GM19193 (cell line): ENCODE results near the gene DIPK1B.

Experiments
- POLR2A ChIP-seq: IDR thresholded peaks from 4 replicates; pipeline ENCODE4 v1.6.1; 2011; ENCODE audit not compliant: insufficient read depth, insufficient read length; ENCODE audit errors: extremely low read depth

The DIPK1B gene

DNA sequence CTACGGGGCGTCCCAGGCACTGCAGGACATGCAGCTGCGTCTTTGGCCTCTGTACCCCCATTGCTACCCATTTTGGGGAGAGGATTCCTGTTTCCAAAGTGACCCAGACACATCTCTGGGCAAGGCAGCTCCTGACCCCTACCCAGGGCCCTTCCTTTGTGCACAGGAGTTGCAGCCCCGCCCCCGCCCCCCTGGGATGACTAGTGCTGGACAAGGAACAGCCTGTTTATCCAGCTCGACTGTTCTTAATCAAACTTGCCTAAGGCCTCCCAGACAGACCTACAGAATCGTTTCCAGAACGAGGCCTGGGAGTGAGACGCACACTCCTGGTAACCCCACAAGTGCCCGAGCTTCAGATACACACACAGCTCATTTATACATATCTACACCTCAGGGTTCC is 13.2 kb downstream of the DIPK1B start:
- TF ChIP-seq POLR2A, result no peak

DNA sequence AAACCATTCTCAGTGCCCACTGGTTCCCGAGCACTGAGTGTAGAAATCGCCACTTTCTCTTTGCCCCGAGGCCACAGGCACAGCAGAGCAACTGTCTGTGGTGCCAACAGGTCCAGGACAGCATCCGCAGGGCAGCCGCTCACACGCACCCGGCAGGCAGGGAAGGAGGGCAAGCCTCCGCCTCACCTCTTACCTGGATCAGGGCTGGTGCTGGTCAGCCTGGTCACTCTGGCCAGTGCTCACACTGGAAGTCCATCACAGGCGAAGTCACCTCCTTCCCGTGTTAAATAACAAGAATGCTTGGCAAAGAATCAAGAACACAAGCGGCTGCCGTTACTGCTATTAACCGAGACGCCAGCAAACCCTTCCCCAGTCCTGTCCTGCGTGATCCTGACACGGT is 13.7 kb downstream of the DIPK1B start:
- TF ChIP-seq POLR2A, result no peak

DNA sequence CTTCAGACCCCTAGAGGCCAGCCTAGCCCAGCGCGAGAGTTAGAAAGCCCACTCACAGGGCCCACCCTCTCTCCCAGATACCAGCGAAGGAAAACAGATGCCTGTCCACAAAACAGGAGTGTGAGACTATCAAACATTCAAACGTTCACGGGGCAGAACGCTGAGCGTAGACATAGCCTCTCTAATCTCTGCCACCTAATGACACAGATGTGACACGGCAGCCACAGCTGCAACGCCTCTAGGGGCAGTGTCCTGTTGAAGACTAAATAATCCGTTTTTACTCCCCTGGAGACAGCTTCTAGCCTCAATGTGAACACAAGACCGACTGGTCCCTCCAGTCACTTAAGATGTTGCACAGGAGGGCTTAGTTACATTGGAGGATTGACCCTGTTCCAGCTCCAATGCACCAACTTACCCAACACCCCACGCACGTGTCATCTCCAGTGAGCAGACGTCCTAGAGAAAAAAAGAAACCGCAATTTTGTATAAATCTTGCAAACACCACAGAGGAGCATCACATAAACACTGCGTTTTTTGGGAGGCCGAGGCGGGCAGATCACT is 14.3 kb downstream of the DIPK1B start:
- no peak for TF ChIP-seq POLR2A

DNA sequence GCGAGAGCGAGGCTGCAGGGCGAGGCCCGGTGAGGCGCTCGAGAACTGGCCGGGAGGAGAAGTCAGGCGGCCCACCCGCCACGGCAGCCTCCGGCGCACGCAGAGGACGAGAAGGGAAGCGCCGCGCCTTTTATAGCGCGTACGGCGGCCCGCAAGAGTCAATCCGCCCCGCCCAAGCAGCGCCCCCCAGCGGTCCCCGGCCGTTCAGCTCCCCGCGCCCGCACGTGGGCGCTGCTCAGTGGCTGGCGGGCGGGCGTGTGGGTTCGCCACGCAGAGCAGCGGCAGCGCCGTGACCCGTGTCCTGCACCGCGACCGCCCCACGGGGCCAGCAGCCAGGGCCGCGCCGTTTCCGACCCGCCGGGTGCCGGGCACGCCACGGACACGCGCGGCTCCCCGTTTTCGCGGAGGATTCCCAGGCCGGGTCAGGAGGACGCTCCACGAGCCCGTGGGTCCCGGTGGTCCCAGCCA is 15.7 kb downstream of the DIPK1B start:
- peak; percentile 100 for TF ChIP-seq POLR2A

DNA sequence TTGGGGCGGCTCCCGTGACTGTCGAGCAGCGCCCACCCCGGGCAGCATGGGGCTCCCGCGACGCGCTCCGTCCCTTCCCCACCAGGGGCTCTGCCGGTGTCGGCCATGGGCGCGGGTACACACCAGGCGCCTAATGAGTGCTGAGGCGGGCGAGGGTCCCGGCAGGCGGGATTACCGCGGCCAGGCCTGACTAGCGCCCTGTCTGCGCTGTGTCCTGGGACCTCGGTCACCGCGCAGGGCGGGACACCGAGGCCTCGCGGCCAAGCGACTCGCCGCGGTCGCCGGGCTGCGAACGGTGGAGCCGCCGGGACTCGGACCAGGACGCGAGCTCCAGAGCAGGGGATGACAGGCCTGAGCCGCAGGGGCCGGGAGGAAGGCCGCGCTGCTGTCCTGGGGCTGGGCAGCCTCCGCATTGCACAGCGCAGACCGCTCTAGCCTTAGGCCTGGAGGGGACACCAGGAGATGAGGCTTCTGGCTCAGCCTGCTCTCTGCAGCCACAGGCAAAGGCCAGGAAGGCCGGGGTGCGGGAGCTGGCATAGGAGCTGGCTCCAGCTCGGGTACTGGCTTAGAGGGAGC is 16.3 kb downstream of the DIPK1B start:
- no peak for TF ChIP-seq POLR2A

DNA sequence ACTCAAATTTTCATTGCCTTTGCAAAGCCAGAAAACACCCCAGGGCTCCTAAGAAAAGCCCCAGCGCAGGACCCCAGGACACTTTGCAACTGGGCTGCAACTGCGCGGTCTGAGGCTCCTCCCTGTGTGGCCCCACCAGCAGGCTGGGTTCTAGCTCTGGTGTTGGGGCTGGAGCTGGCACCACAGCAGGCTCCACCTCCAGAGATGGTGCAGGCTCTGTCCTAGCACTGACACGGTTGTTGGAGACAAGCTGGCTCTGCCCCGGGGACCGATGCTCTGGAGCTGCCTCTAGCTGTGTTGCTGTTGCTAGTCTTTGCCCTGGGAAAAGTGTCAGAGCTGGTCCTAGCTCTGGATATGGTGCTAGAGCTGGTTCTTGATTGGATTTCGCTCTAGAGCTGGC is 16.8 kb downstream of the DIPK1B start:
- TF ChIP-seq POLR2A, result no peak

DNA sequence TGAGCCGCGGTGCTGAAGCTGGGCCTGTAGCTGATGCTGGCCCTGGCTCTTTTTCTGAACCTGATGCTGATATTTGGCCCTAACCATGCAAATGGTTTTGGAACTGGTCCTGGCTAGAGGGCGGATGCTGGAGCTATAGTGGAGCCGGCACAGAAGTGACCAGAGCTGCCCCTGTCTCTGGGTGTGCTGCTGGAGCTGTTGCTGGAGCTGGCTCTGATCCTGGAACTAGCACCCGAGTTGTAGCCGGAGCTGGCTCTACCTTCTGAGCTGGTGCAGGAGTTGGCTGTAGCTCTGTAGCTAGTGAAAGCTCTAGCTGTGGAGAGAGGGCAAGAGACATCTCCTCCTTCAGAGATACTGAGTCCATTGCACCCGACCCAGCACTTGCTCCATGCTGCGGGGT is 17.6 kb downstream of the DIPK1B start:
- no peak for TF ChIP-seq POLR2A

DNA sequence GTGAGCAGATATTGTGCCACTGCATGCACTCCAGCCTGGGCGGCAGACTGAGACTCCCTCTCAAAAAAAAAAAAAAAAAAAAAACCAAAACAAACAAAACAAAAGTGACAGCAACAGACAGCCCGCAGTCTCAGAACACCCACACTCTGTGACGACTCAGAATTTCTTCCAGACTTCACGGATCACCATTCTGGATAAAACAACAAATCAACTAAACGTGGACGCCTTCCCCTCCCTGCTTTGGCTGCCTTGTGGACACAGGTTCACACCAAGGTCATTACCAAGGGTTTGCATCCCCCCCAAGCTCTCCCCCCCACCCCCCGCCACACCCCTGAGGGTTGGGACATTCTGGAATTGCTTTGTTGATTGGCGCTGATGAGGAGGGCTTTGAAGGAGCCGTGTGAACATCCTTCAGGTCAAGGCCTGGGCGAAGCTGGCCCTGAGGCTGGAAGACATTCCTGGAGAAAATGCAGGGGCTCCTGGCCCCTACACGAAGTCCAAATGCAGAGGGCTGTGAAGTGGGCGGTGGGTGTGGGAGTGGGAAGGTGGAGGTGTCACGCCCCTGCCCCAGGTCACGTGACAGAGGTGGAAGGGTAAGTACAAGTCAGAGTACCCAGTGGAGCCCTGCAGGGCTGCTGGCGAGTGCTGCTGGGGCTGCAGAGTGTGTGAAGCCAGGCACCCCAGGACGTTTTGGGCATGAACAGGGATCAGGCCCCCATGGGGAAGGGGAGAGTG is 20.2 kb downstream of the DIPK1B start:
- no peak for TF ChIP-seq POLR2A

DNA sequence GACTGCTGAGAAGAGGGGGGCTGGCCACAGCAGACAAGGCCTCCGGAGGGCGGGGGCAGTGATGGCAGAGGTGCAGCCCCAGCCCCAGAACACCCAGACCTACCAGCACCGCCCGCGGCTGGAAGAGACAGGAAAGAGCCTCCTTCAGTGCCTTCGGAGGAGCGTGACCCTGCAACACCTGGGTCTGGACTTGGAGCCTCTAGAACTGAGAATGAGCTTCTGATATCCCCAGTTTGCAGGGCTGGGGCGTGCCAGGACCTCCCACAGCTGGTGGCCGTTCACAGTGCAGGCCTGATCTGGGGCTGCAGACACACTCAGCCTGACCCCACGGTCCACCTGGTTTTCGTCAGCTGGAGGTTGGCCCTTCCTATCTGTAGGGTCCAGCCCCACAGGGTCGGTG is 21.2 kb downstream of the DIPK1B start:
- TF ChIP-seq POLR2A, result no peak

DNA sequence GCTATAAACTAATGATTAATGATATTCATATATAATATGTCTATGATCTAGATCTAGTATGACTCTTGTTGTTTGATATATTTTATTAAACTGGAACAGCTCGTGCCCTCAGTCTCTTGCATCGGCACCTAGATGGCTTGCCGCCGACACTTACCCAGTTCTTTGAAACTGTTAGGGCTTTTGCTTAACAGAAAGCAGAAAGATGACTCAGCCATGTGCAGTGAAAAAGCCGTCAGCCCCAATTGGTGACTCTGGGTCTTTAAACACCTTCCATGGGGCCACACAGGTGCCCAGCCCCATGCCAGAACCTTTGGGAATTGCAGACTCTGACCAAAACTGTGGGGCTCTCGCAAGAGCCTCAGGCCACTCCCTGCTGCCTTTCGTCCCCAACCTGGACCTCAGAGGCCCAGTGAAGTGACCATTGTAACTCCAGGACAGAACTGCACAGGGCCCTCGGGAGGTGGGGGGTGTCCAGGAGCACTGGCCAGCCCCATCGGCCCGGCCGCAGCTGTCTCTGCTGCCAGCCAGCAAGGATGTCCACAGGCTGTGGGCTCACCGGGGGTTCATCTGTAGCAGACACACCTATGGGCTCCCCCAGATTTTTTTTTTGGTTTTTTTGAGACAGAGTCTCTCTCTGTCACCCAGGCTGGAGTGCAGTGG is 22.6 kb downstream of the DIPK1B start:
- no peak for TF ChIP-seq POLR2A

DNA sequence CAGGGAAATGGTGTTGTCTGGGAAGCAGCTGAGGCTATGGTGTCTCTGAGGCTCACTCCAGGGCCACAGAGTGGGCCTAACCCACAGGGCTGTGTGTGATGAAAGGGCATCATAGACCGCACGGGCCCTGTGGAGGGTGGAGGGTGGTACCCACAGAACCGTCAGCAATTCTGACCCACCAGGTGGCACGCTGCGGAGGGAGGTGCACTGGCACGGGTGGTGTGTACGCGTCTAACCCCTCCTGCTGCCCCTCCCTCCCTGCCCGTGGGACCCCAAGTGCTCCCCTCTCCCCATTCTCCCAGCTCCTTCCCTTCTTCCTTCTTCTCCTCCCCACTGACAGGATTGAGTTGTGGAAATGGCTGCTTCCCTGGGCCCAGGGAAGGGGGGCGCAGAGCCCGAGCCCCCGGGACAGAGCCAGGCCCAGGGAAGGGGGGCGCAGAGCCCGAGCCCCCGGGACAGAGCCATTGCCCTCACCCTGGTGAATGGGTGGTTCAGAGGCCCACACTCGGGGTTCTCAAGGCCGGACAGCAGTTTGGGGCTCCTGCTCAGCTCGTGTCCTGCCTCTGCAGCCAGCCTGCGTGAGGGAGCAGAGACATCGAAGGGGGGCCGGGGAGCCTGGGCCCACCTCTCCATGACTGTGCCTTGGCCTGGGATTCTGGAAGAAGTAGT is 23.6 kb downstream of the DIPK1B start:
- no peak for TF ChIP-seq POLR2A

DNA sequence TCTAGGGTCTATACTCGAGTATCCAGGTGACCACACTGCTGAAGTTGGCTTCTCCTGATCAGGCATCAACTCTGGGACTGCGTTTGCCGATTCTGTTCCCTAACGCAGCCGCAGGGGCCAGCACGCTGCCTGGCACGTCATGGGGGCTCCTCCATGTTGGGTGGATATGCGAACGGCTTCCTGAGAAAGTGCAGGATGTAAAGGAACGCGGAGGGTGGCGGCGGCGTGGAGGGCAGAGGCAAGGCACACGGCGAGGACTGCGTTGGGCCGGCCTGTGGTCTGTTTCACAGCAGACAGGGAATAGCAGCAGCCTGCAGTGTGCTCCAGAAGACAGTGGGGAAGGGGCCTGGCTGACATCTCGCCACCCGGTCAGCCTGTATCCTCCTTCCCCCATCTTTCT is 26.6 kb downstream of the DIPK1B start:
- no peak for TF ChIP-seq POLR2A

DNA sequence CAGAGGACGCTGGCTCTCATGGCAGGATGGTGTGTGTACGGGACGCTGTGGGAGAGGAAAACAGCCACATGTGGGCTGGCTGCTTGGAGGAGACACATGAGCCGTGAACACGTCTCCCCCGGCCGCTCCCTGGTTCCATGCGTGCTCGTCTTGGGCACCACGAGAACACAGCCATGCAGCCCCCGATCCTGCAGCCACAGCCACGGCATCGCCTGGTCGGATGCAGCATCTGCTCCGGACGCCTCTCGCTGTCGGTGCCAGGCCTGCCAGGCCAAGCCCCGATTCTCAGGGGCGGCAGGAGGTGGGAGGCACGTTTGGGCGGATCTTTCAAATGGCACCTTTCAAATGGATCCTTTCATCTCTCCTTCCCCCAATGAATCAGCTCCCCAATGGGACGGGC is 27.1 kb downstream of the DIPK1B start:
- TF ChIP-seq POLR2A, result no peak

DNA sequence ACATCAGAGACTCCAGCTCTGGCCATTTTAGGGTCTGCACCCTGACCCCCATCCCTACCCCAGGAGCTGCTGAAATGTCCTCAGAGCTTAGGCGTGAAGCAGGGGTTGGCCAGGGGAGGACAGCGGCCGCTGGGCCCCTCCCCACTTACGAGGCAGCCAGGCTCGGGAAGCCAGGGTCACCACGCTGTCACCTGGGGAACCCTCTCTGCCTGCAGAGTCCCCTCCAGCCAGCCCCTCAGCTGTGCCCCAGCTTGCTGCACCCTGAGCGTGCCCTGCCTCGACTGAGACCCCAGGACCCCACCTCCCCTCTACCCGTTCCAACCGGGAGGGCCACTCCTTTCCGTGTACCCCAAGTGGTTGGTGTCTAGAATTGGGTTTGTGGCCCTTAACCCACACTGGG is 27.7 kb downstream of the DIPK1B start:
- TF ChIP-seq POLR2A, result no peak

DNA sequence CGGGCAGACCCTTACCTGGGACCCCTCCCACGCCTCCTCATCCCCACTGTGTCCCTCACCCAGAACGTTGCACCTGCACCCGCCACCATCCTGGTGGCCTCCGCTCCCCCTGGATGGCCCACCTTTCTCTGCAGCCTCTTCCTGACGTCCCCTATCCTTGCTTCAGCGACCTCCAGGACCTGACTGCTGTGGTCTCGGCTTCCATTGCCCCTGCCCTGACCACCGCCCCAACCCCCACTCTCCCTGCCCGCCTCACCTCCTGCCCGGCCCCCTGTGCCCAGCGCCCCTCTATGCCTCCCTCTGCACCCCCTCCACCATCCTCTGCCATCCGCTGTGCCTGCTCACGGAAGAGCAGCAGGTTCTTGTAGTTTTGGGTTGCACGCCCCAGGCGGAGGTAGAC is 28.1 kb downstream of the DIPK1B start:
- TF ChIP-seq POLR2A, result no peak
